DND-41 (cell line): Measurements from ENCODE around the gene GNGT1.

Experiments
- ATAC-seq: fragments of 200-7000 bp; cut with Tn5 transposase; 3 replicates; pipeline ENCODE4 v1.9.1; 2021; ENCODE audit warnings: low read depth; ENCODE audit not compliant: insufficient read depth
- DNase-seq: peaks from one replicate; pipeline ENCODE4 v3.0.0-alpha.2; 2020
- H2AFZ ChIP-seq: 2 replicates; pipeline ENCODE4 v1.6.0; 2012; ENCODE audit warnings: low read depth, low read length
- H3K27ac ChIP-seq: 2 replicates; pipeline ENCODE4 v1.5.1; 2012; ENCODE audit warnings: low read length, inconsistent platforms
- H3K27me3 ChIP-seq: fragments of 200-600 bp; sonication (generic); 2 replicates; pipeline ENCODE4 v1.6.0; 2012; ENCODE audit warnings: low read length, mild to moderate bottlenecking, inconsistent platforms; ENCODE audit not compliant: insufficient read depth, poor library complexity
- H3K36me3 ChIP-seq: 2 replicates; pipeline ENCODE4 v1.5.1; 2012; ENCODE audit warnings: low read length, inconsistent platforms; ENCODE audit not compliant: insufficient read depth
- H3K4me1 ChIP-seq: 2 replicates; pipeline ENCODE4 v1.5.1; 2012; ENCODE audit warnings: mild to moderate bottlenecking, low read length; ENCODE audit not compliant: insufficient read depth
- H3K4me2 ChIP-seq: 2 replicates; pipeline ENCODE4 v1.6.0; 2012; ENCODE audit warnings: mild to moderate bottlenecking, moderate library complexity, low read length, inconsistent platforms; ENCODE audit not compliant: insufficient read depth
- H3K4me3 ChIP-seq, 2 experiments: fragments of 200-600 bp in 1 of 2; shearing (Covaris generic) in 1 of 2; 2 replicates each; pipeline ENCODE4 v1.5.1; 2012 to 2016; ENCODE audit warnings: inconsistent platforms in 2 of 2, low read length in 2 of 2, mild to moderate bottlenecking in 2 of 2, low read depth in 1 of 2, moderate library complexity in 1 of 2
- H3K79me2 ChIP-seq: 2 replicates; pipeline ENCODE4 v1.6.0; 2012; ENCODE audit warnings: low read length, inconsistent platforms; ENCODE audit not compliant: insufficient read depth
- H3K9ac ChIP-seq: 2 replicates; pipeline ENCODE4 v1.6.0; 2012; ENCODE audit warnings: low read depth, mild to moderate bottlenecking, inconsistent platforms, low read length, moderate library complexity
- H3K9me3 ChIP-seq: 2 replicates; pipeline ENCODE4 v1.5.1; 2012; ENCODE audit warnings: low read length, moderate library complexity, mild to moderate bottlenecking, inconsistent platforms; ENCODE audit not compliant: insufficient read depth, severe bottlenecking
- H4K20me1 ChIP-seq: 2 replicates; pipeline ENCODE4 v1.6.0; 2012; ENCODE audit warnings: low read length; ENCODE audit not compliant: insufficient read depth
- EZH2 ChIP-seq: IDR thresholded peaks from 3 replicates; pipeline ENCODE4 v1.6.1; 2012; ENCODE audit warnings: borderline replicate concordance, low read depth, mild to moderate bottlenecking, moderate library complexity, low read length, inconsistent platforms; ENCODE audit not compliant: severe bottlenecking
- TF ChIP-seq, protein P1 (sequence below): IDR thresholded peaks from 2 replicates; pipeline ENCODE4 v1.5.1; 2012; ENCODE audit warnings: borderline replicate concordance, low read length, moderate library complexity, mild to moderate bottlenecking; ENCODE audit not compliant: poor library complexity, severe bottlenecking; ENCODE audit errors: extremely low read depth

The GNGT1 gene

GRCh38 chr7:93862651-93863050 lies 43.7 kb upstream of the GNGT1 start:
- no peak for TF ChIP-seq EZH2
- TF ChIP-seq, protein P1, sequence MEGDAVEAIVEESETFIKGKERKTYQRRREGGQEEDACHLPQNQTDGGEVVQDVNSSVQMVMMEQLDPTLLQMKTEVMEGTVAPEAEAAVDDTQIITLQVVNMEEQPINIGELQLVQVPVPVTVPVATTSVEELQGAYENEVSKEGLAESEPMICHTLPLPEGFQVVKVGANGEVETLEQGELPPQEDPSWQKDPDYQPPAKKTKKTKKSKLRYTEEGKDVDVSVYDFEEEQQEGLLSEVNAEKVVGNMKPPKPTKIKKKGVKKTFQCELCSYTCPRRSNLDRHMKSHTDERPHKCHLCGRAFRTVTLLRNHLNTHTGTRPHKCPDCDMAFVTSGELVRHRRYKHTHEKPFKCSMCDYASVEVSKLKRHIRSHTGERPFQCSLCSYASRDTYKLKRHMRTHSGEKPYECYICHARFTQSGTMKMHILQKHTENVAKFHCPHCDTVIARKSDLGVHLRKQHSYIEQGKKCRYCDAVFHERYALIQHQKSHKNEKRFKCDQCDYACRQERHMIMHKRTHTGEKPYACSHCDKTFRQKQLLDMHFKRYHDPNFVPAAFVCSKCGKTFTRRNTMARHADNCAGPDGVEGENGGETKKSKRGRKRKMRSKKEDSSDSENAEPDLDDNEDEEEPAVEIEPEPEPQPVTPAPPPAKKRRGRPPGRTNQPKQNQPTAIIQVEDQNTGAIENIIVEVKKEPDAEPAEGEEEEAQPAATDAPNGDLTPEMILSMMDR = no peak
- no peaks in the 10 kb centered on the region for H3K27me3 ChIP-seq
- H3K9me3 ChIP-seq = no peaks in the 10 kb centered on the region
- no peak overlapping the region for H3K27ac ChIP-seq
- no peak overlapping the region for H3K4me3 ChIP-seq
- H3K4me2 ChIP-seq = no peak overlapping the region
- no peak for ATAC-seq
- H3K9ac ChIP-seq = no peak overlapping the region
- H3K36me3 ChIP-seq = no peaks in the 10 kb centered on the region
- H4K20me1 ChIP-seq = no peaks in the 10 kb centered on the region
- DNase-seq = no peak
- no peaks in the 10 kb centered on the region for H3K79me2 ChIP-seq
- H2AFZ ChIP-seq = no peak overlapping the region
- no peaks in the 10 kb centered on the region for H3K4me1 ChIP-seq

DNA sequence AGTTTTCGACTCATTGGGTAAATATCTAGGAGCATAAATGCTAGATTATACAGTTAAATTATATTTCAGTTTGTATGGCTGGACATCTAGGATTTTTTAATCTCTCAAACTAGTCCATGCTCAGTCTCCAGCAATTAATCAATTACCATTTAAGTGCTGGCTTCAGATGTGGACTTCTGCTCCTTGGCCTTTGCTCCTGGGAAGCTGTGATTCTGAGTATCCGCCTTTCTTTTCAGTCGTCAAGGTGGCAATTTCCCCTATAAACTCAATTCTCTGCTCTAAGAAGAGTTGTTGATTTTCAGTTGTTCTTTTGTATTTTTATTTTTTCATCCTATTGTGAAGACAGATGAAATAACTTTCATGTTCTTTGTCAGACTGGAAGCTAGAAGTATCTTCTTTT lies 39.5 kb upstream of the GNGT1 start:
- H4K20me1 ChIP-seq = no peaks in the 10 kb centered on the region
- no peaks in the 10 kb centered on the region for H3K27me3 ChIP-seq
- no peak for DNase-seq
- no peak overlapping the region for H3K4me2 ChIP-seq
- H3K79me2 ChIP-seq = no peaks in the 10 kb centered on the region
- H3K36me3 ChIP-seq = no peaks in the 10 kb centered on the region
- H3K4me1 ChIP-seq = no peaks in the 10 kb centered on the region
- no peak overlapping the region for H3K27ac ChIP-seq
- no peak for TF ChIP-seq EZH2
- TF ChIP-seq, protein P1 = no peak
- no peaks in the 10 kb centered on the region for H3K9me3 ChIP-seq
- no peak overlapping the region for H3K4me3 ChIP-seq
- H2AFZ ChIP-seq = no peak overlapping the region
- no peak overlapping the region for H3K9ac ChIP-seq
- ATAC-seq = no peak

DNA sequence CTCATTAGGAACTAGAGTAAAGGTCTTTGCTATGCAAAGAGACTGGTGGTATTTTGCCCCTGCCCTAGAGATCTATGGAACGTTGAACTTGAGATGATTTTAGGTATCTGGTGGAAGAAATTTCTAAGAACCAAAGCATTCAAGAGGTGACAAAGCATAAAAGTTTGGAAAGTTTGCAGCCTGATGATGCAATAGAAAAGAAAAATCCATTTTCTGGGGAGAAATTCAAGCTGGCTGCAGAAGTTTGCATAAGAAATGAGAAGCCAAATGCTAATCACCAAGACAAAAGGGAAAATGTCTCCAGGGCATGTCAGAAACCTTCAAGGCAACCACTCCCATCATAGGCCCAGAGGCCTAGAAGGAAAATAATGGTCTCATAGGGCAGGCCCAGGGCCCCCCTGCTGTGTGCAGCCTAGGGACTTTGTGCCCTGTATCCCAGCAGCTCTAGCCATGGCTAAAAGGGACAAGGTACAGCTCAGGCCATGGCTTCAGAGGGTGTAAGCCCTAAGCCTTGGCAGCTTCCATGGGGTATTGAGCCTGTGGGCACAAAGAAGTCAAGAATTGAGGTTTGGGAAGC lies 32.3 kb upstream of the GNGT1 start:
- no peak overlapping the region for H3K9ac ChIP-seq
- no peak overlapping the region for H3K27ac ChIP-seq
- no peaks in the 10 kb centered on the region for H3K4me1 ChIP-seq
- no peaks in the 10 kb centered on the region for H3K27me3 ChIP-seq
- TF ChIP-seq, protein P1 = no peak
- TF ChIP-seq EZH2 = no peak
- no peaks in the 10 kb centered on the region for H3K36me3 ChIP-seq
- DNase-seq = no peak
- H3K4me2 ChIP-seq = no peak overlapping the region
- no peak overlapping the region for H3K4me3 ChIP-seq
- no peak overlapping the region for H2AFZ ChIP-seq
- ATAC-seq = no peak
- no peaks in the 10 kb centered on the region for H3K9me3 ChIP-seq
- H3K79me2 ChIP-seq = no peaks in the 10 kb centered on the region
- H4K20me1 ChIP-seq = no peaks in the 10 kb centered on the region

- DNase-seq = no peak
- ATAC-seq = no peak
- H3K4me2 ChIP-seq = no peak overlapping the region
Observed at GRCh38 chr7:93877742-93878141, 28.6 kb upstream of the GNGT1 start.

More at GRCh38 chr7:93877742-93878141, 28.6 kb upstream of the GNGT1 start:
- TF ChIP-seq EZH2 = no peak
- TF ChIP-seq, protein P1 = no peak
- Histone ChIP-seq H4K20me1 (no peaks in the 10 kb centered on the region), H3K79me2 (no peaks in the 10 kb centered on the region), H3K4me3 (no peak overlapping the region), H3K36me3 (no peaks in the 10 kb centered on the region), H2AFZ (no peak overlapping the region), H3K27me3 (no peaks in the 10 kb centered on the region), H3K9me3 (no peaks in the 10 kb centered on the region), H3K9ac (no peak overlapping the region), H3K4me1 (no peaks in the 10 kb centered on the region), H3K27ac (no peak overlapping the region)
